A549 (cell line): ENCODE results near the gene WBP2. TPM values are rescaled to one million over a fixed set of nuclear protein-coding genes. Genes with fewer than 3 reads are reported as not detected.

ENCODE experiments used
- BHLHE40 ChIP-seq: IDR thresholded peaks from 2 replicates; pipeline ENCODE4 v1.6.1; 2012; ENCODE audit warnings: low read depth, low read length, inconsistent platforms
- CBX2 ChIP-seq: fragments of 200-600 bp; sonication (generic); IDR thresholded peaks from 2 replicates; pipeline ENCODE4 v1.6.1; 2016; ENCODE audit warnings: low read depth, mild to moderate bottlenecking, borderline replicate concordance
- CEBPB ChIP-seq, 2 experiments: fragments of >200 bp in 1 of 2; sonication (Bioruptor Twin) in 1 of 2; formaldehyde crosslinking in 1 of 2; IDR thresholded peaks; 2 replicates each; pipeline ENCODE4 v1.6.1; 2012 to 2016
- CHD2 ChIP-seq: fragments of 150-350 bp; IDR thresholded peaks from 2 replicates; pipeline ENCODE4 v1.6.1; 2014; ENCODE audit warnings: low read length; ENCODE audit not compliant: partially characterized antibody
- EHF ChIP-seq: fragments of 250-450 bp; sonication (Bioruptor Pico); IDR thresholded peaks from 2 replicates; pipeline ENCODE4 v1.5.0; 2020; ENCODE audit warnings: mild to moderate bottlenecking
- EHMT2 ChIP-seq: fragments of 200-600 bp; sonication (generic); IDR thresholded peaks from 2 replicates; pipeline ENCODE4 v1.6.1; 2016; ENCODE audit warnings: antibody characterized with exemption, low read depth, mild to moderate bottlenecking, moderate library complexity
- EP300 ChIP-seq, 2 experiments: fragments of >200 bp; sonication (Bioruptor Twin); formaldehyde crosslinking; IDR thresholded peaks; 2 replicates in 1 of 2; 3 replicates in 1 of 2; pipeline ENCODE4 v1.6.1; 2016 to 2017
- ESRRA ChIP-seq: fragments of 150-350 bp; IDR thresholded peaks from 2 replicates; pipeline ENCODE4 v1.6.1; 2014; ENCODE audit warnings: mild to moderate bottlenecking, low read length, borderline replicate concordance
- FOSB ChIP-seq: fragments of 250-450 bp; sonication (Bioruptor Pico); IDR thresholded peaks from 2 replicates; pipeline ENCODE4 v1.5.0; 2020; ENCODE audit warnings: mild to moderate bottlenecking, moderate library complexity
- FOSL2 ChIP-seq, 2 experiments: fragments of 450-650 bp in 1 of 2; fragments of >200 bp in 1 of 2; sonication (Bioruptor Twin) in 1 of 2; formaldehyde crosslinking; IDR thresholded peaks; 2 replicates each; pipeline versions ENCODE4 v1.5.0 to v1.6.1; 2016 to 2020; ENCODE audit warnings: mild to moderate bottlenecking in 1 of 2, moderate library complexity in 1 of 2
- FOXS1 ChIP-seq: fragments of 250-450 bp; sonication (Bioruptor Pico); IDR thresholded peaks from 2 replicates; pipeline ENCODE4 v1.5.0; 2020; ENCODE audit warnings: mild to moderate bottlenecking, moderate library complexity
- GATA3 ChIP-seq: IDR thresholded peaks from 2 replicates; pipeline ENCODE4 v1.6.1; 2012; ENCODE audit warnings: borderline replicate concordance
- HDAC2 ChIP-seq: fragments of 200-600 bp; sonication (generic); IDR thresholded peaks from 2 replicates; pipeline ENCODE4 v1.6.1; 2016
- HEYL ChIP-seq: fragments of 250-450 bp; sonication (Bioruptor Pico); IDR thresholded peaks from 2 replicates; pipeline ENCODE4 v1.8.0; 2021; ENCODE audit warnings: mild to moderate bottlenecking, moderate library complexity
- HOXA7 ChIP-seq: fragments of 250-450 bp; sonication (Bioruptor Pico); IDR thresholded peaks from 2 replicates; pipeline ENCODE4 v1.5.0; 2020; ENCODE audit warnings: mild to moderate bottlenecking, moderate library complexity
- HOXB13 ChIP-seq: fragments of 250-450 bp; sonication (Bioruptor Pico); IDR thresholded peaks from 2 replicates; pipeline ENCODE4 v1.5.0; 2020; ENCODE audit warnings: low read depth, mild to moderate bottlenecking, moderate library complexity
- JUN ChIP-seq, 2 experiments: fragments of >200 bp; sonication (Bioruptor Twin); formaldehyde crosslinking; IDR thresholded peaks; 2 replicates in 1 of 2; 3 replicates in 1 of 2; pipeline ENCODE4 v1.6.1; 2016 to 2017
- JUNB ChIP-seq: fragments of >200 bp; sonication (Bioruptor Twin); formaldehyde crosslinking; IDR thresholded peaks from 2 replicates; pipeline ENCODE4 v1.6.1; 2016
- KDM1A ChIP-seq: fragments of 200-600 bp; sonication (generic); IDR thresholded peaks from 2 replicates; pipeline ENCODE4 v1.6.1; 2016; ENCODE audit warnings: low read depth, mild to moderate bottlenecking
- MAZ ChIP-seq: fragments of 150-350 bp; IDR thresholded peaks from 2 replicates; pipeline ENCODE4 v1.6.1; 2014; ENCODE audit warnings: antibody characterized with exemption, low read depth, low read length, borderline replicate concordance
- NFE2L2 ChIP-seq: fragments of 150-350 bp; conservative IDR thresholded peaks from 2 replicates; pipeline ENCODE4 v1.6.1; 2014; ENCODE audit warnings: low read length
- NPAS2 ChIP-seq: fragments of 250-450 bp; sonication (Bioruptor Pico); IDR thresholded peaks from 2 replicates; pipeline ENCODE4 v1.8.0; 2022; ENCODE audit warnings: mild to moderate bottlenecking, moderate library complexity, borderline replicate concordance
- NR3C1 ChIP-seq: fragments of >200 bp; sonication (Bioruptor Twin); formaldehyde crosslinking; IDR thresholded peaks from 3 replicates; pipeline ENCODE4 v1.6.1; 2017
- PHF8 ChIP-seq: fragments of 200-600 bp; sonication (generic); IDR thresholded peaks from 2 replicates; pipeline ENCODE4 v1.6.1; 2016; ENCODE audit warnings: low read depth, mild to moderate bottlenecking, antibody characterized with exemption, moderate library complexity, borderline replicate concordance
- POLR2A ChIP-seq: IDR thresholded peaks from 2 replicates; pipeline ENCODE4 v1.6.1; 2012; ENCODE audit warnings: mild to moderate bottlenecking, low read length
- POLR2AphosphoS2 ChIP-seq: conservative IDR thresholded peaks from 2 replicates; pipeline ENCODE4 v1.6.1; 2012; ENCODE audit warnings: low read length, improper control_type of control experiment, inconsistent platforms
- RCOR1 ChIP-seq: fragments of 150-350 bp; IDR thresholded peaks from 2 replicates; pipeline ENCODE4 v1.6.1; 2014; ENCODE audit warnings: antibody characterized with exemption, low read length, low read depth
- RNF2 ChIP-seq: fragments of 200-600 bp; sonication (generic); IDR thresholded peaks from 2 replicates; pipeline ENCODE4 v1.6.1; 2016; ENCODE audit warnings: low read depth, mild to moderate bottlenecking, antibody characterized with exemption, moderate library complexity, borderline replicate concordance
- TFCP2L1 ChIP-seq: fragments of 250-450 bp; sonication (Bioruptor Pico); IDR thresholded peaks from 2 replicates; pipeline ENCODE4 v1.5.0; 2021; ENCODE audit warnings: mild to moderate bottlenecking
- TP53 ChIP-seq: fragments of 250-450 bp; sonication (Bioruptor Pico); IDR thresholded peaks from 2 replicates; pipeline ENCODE4 v1.5.0; 2021; ENCODE audit warnings: mild to moderate bottlenecking, moderate library complexity
- ZC3H11A ChIP-seq: fragments of 450-650 bp; IDR thresholded peaks from 2 replicates; pipeline ENCODE4 v1.6.1; 2014; ENCODE audit warnings: antibody characterized with exemption, mild to moderate bottlenecking
- ZFP36 ChIP-seq: fragments of 450-650 bp; IDR thresholded peaks from 2 replicates; pipeline ENCODE4 v1.6.1; 2014; ENCODE audit warnings: borderline replicate concordance; ENCODE audit not compliant: partially characterized antibody
- ZNF302 ChIP-seq: fragments of 250-450 bp; sonication (Bioruptor Pico); IDR thresholded peaks from 2 replicates; pipeline ENCODE4 v1.9.0; 2021; ENCODE audit warnings: inconsistent platforms, mild to moderate bottlenecking, moderate library complexity
- ZSCAN20 ChIP-seq: fragments of 250-450 bp; sonication (Bioruptor Pico); IDR thresholded peaks from 2 replicates; pipeline ENCODE4 v1.8.0; 2022; ENCODE audit warnings: mild to moderate bottlenecking, moderate library complexity
- polyA plus RNA-seq, 4 experiments: library from polyadenylated mRNA; depleted of rRNA in 3 of 4; stranded (reverse); fragments of >200 nt; fragmentation: RNase III in 1 of 4; extraction: RNeasy Plus Mini Kit Qiagen cat#74134 plus additional on column Dnase treatment in 1 of 4; gene quantifications; 2 replicates in 3 of 4; 3 replicates in 1 of 4; pipeline ENCODE4 v1.2.3, GENCODE V29; 2011 to 2017
- TF ChIP-seq, protein P1 (sequence below): fragments of 450-650 bp; IDR thresholded peaks from 2 replicates; pipeline ENCODE4 v1.6.1; 2014; ENCODE audit warnings: antibody characterized with exemption
- TF ChIP-seq, protein P2 (sequence below): IDR thresholded peaks from 2 replicates; pipeline ENCODE4 v1.6.1; 2012; ENCODE audit warnings: low read depth, borderline replicate concordance
- TF ChIP-seq, protein P3 (sequence below): fragments of 150-350 bp; IDR thresholded peaks from 2 replicates; pipeline ENCODE4 v1.6.1; 2014; ENCODE audit warnings: low read depth, mild to moderate bottlenecking, low read length
- TF ChIP-seq, protein P4 (sequence below): fragments of >200 bp; sonication (Bioruptor Twin); formaldehyde crosslinking; IDR thresholded peaks from 3 replicates; pipeline ENCODE4 v1.6.1; 2016
- TF ChIP-seq, protein P5 (sequence below): IDR thresholded peaks from 2 replicates; pipeline ENCODE4 v1.6.1; 2012
- TF ChIP-seq, protein P6 (sequence below): fragments of >200 bp; sonication (Bioruptor Twin); formaldehyde crosslinking; IDR thresholded peaks from 2 replicates; pipeline ENCODE4 v1.6.1; 2016

Gene WBP2
- polyA plus RNA-seq, 2 of the 4 experiments (the other 2 are of a cell fraction) = 39.7 to 131 TPM

DNA sequence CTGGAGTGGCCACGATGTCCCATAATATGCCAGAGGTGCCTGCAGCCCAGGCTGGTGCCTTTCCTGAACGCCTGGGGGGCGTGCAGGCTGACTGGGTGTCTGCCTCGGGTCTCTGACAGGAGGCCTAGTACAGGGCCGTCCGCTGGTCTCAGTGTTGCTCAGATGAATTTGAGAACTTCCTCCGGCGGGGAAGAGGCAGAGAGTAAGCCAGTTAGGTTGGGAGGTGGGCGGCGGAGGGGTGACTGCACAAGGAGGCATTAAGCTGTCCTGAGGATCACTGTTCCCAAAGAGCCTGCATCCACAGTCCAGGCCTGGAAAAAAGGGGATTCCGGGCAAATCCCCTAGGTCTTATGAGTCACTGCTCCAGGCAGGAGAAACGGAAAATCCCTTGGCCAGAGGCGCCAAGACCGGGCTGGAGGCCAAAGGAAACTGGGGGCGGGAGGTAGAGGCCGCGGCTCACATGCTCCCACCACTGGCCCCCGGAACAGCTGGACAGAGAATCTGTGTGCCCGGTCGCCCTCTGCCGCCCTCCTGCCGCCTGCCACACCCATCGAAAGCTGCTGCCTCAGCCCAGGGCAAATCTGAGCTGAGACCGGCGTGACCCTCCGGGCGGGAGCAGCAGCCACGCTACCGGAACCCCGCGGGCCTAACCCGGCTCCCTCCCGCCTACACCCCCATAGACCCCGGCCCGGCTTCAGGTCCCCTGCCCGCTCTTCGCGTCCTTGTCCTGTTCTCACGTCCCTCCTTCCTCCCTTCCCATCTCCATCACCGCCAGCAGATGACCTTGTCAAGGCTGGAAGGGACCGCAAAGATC lies 22.0 kb upstream of the WBP2 start (continued):
- TF ChIP-seq HDAC2 = no peak
- TF ChIP-seq JUNB = peak; percentile 50; the same call in 1 of the 2 replicates
- no peak for TF ChIP-seq POLR2AphosphoS2
- TF ChIP-seq EHF (CRISPR knock-in tag) = no peak
- TF ChIP-seq HOXB13 (CRISPR knock-in tag) = no peak
- TF ChIP-seq CEBPB (IDR thresholded peaks at IDR 0.05) = no peak
- TF ChIP-seq TP53 (CRISPR knock-in tag) = no peak
- TF ChIP-seq, protein P1, sequence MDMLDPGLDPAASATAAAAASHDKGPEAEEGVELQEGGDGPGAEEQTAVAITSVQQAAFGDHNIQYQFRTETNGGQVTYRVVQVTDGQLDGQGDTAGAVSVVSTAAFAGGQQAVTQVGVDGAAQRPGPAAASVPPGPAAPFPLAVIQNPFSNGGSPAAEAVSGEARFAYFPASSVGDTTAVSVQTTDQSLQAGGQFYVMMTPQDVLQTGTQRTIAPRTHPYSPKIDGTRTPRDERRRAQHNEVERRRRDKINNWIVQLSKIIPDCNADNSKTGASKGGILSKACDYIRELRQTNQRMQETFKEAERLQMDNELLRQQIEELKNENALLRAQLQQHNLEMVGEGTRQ = no peak
- TF ChIP-seq HEYL (CRISPR knock-in tag) = no peak
- TF ChIP-seq FOSB = no peak
- TF ChIP-seq, protein P2, sequence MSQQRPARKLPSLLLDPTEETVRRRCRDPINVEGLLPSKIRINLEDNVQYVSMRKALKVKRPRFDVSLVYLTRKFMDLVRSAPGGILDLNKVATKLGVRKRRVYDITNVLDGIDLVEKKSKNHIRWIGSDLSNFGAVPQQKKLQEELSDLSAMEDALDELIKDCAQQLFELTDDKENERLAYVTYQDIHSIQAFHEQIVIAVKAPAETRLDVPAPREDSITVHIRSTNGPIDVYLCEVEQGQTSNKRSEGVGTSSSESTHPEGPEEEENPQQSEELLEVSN = peak; percentile 41; the same call in 1 of the 2 replicates
- 0 out of 2 replicates have a peak, but pooled peaks have one; percentile 8 for TF ChIP-seq BHLHE40
- peak in 1 of 2 experiments; percentile 55; a peak in 2 of 5 replicates for TF ChIP-seq JUN (IDR thresholded peaks at IDR 0.05)
- no peak for TF ChIP-seq NPAS2 (CRISPR knock-in tag)
- no peak for TF ChIP-seq FOXS1
- TF ChIP-seq MAZ = peak; percentile 95
- TF ChIP-seq RCOR1 = no peak
- TF ChIP-seq, protein P3, sequence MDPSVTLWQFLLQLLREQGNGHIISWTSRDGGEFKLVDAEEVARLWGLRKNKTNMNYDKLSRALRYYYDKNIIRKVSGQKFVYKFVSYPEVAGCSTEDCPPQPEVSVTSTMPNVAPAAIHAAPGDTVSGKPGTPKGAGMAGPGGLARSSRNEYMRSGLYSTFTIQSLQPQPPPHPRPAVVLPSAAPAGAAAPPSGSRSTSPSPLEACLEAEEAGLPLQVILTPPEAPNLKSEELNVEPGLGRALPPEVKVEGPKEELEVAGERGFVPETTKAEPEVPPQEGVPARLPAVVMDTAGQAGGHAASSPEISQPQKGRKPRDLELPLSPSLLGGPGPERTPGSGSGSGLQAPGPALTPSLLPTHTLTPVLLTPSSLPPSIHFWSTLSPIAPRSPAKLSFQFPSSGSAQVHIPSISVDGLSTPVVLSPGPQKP = no peak
- no peak for TF ChIP-seq PHF8
- TF ChIP-seq, protein P4, sequence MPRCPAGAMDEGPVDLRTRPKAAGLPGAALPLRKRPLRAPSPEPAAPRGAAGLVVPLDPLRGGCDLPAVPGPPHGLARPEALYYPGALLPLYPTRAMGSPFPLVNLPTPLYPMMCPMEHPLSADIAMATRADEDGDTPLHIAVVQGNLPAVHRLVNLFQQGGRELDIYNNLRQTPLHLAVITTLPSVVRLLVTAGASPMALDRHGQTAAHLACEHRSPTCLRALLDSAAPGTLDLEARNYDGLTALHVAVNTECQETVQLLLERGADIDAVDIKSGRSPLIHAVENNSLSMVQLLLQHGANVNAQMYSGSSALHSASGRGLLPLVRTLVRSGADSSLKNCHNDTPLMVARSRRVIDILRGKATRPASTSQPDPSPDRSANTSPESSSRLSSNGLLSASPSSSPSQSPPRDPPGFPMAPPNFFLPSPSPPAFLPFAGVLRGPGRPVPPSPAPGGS = 0 out of 3 replicates have a peak, but pooled peaks have one; percentile 56
- TF ChIP-seq HOXA7 = no peak
- TF ChIP-seq KDM1A = no peak
- TF ChIP-seq, protein P5, sequence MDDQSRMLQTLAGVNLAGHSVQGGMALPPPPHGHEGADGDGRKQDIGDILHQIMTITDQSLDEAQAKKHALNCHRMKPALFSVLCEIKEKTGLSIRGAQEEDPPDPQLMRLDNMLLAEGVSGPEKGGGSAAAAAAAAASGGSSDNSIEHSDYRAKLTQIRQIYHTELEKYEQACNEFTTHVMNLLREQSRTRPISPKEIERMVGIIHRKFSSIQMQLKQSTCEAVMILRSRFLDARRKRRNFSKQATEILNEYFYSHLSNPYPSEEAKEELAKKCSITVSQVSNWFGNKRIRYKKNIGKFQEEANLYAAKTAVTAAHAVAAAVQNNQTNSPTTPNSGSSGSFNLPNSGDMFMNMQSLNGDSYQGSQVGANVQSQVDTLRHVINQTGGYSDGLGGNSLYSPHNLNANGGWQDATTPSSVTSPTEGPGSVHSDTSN = peak; percentile 73; the same call in 1 of the 2 replicates
- no peak for TF ChIP-seq NR3C1
- TF ChIP-seq ZSCAN20 (CRISPR knock-in tag) = no peak
- TF ChIP-seq FOSL2 (IDR thresholded peaks at IDR 0.05) = peak; percentile 66
- TF ChIP-seq FOSL2 (CRISPR knock-in tag; IDR thresholded peaks at IDR 0.05) = peak; percentile 96
- TF ChIP-seq NFE2L2 = no peak
- no peak for TF ChIP-seq EHMT2
- TF ChIP-seq, protein P6, sequence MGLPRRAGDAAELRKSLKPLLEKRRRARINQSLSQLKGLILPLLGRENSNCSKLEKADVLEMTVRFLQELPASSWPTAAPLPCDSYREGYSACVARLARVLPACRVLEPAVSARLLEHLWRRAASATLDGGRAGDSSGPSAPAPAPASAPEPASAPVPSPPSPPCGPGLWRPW = no peak
- TF ChIP-seq RNF2 = peak; percentile 96; the same call in 1 of the 2 replicates
- no peak for TF ChIP-seq TFCP2L1 (CRISPR knock-in tag)
- TF ChIP-seq CBX2 = no peak
- no peak for TF ChIP-seq ZC3H11A
- no peak for TF ChIP-seq ZNF302 (CRISPR knock-in tag)
- TF ChIP-seq ZFP36 = no peak
- no peak for TF ChIP-seq ESRRA
- peak; percentile 70 for TF ChIP-seq GATA3
- TF ChIP-seq POLR2A = no peak
- no peak for TF ChIP-seq CHD2
- TF ChIP-seq EP300 (IDR thresholded peaks at IDR 0.05) = peak in 1 of 2 experiments; percentile 42; a peak in 1 of 5 replicates
